AG04450 (cell line): ENCODE results near the gene GGA2. TPM values are rescaled to one million over a fixed set of nuclear protein-coding genes. Genes with fewer than 3 reads are reported as not detected.
"Not testable (repeated sequence)": the region's sequence is repeated elsewhere in the genome, so short reads cannot be mapped to it uniquely, and the experiment has no call there.

Experiments
- CTCF ChIA-PET: fragments of 300-600, 350-600 bp; formaldehyde crosslinking; extraction: SDS; loops from one replicate; lab custom pipeline; 2022; ENCODE audit warnings: antibody characterized with exemption, inconsistent platforms; lab: Charles Lee
- POLR2A ChIA-PET: fragments of 350-600 bp; formaldehyde crosslinking; extraction: SDS; loops from one replicate; lab custom pipeline; 2021; ENCODE audit warnings: antibody characterized with exemption, inconsistent platforms; lab: Yijun Ruan, JAX
- DNase-seq: peaks from one replicate; pipeline ENCODE4 v3.0.0-alpha.2; 2011; ENCODE audit warnings: low read depth, low spot score
- H3K27ac ChIP-seq: one replicate; pipeline ENCODE4 v1.5.1; 2012; ENCODE audit warnings: low read depth, low read length, control low read depth
- H3K27me3 ChIP-seq: one replicate; pipeline ENCODE4 v1.6.0; 2012; ENCODE audit warnings: low read length; ENCODE audit not compliant: control insufficient read depth, insufficient read depth
- H3K4me3 ChIP-seq: 2 replicates; pipeline ENCODE4 v1.5.1; 2011; ENCODE audit warnings: mild to moderate bottlenecking, low read depth, low read length, control low read depth
- H3K9me3 ChIP-seq: 2 replicates; pipeline ENCODE4 v1.5.1; 2012; ENCODE audit warnings: low read length; ENCODE audit not compliant: control insufficient read depth, insufficient read depth
- polyA plus RNA-seq: library from polyadenylated mRNA; depleted of rRNA; stranded (reverse); fragments of >200 nt; gene quantifications from 2 replicates; pipeline ENCODE4 v1.2.3, GENCODE V29; 2011
- TF ChIP-seq, protein P1 (sequence below): IDR thresholded peaks from 2 replicates; pipeline ENCODE4 v1.5.1; 2011; ENCODE audit warnings: low read depth, low read length, control low read depth, inconsistent platforms

GGA2 gene
- polyA plus RNA-seq, 1 experiment = 42.5 TPM

DNA sequence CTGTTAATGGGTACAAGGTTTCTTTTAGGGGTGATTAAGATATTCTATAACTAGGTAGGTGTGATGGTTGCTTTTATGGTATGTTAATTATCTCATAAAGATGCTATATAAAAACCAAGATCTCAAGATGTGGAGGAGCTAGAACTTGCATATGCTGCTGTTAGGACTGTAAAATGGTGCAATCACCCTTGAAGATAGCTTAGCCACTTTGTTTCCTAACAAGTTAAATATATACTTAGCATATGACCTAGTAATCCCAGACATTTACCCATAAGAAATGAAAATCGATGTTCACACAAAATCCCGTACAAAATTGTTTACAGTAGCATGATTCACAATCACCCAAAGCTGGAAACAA is 25.1 kb downstream of the GGA2 start:
- POLR2A ChIA-PET = no interaction called here
- Histone ChIP-seq H3K9me3 (no peaks in the 10 kb centered on the region), H3K27me3 (no peaks in the 10 kb centered on the region), H3K27ac (no peak overlapping the region), H3K4me3 (no peak overlapping the region)
- CTCF ChIA-PET = no interaction called here
- TF ChIP-seq, protein P1, sequence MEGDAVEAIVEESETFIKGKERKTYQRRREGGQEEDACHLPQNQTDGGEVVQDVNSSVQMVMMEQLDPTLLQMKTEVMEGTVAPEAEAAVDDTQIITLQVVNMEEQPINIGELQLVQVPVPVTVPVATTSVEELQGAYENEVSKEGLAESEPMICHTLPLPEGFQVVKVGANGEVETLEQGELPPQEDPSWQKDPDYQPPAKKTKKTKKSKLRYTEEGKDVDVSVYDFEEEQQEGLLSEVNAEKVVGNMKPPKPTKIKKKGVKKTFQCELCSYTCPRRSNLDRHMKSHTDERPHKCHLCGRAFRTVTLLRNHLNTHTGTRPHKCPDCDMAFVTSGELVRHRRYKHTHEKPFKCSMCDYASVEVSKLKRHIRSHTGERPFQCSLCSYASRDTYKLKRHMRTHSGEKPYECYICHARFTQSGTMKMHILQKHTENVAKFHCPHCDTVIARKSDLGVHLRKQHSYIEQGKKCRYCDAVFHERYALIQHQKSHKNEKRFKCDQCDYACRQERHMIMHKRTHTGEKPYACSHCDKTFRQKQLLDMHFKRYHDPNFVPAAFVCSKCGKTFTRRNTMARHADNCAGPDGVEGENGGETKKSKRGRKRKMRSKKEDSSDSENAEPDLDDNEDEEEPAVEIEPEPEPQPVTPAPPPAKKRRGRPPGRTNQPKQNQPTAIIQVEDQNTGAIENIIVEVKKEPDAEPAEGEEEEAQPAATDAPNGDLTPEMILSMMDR = no peak
- no peak for DNase-seq

DNA sequence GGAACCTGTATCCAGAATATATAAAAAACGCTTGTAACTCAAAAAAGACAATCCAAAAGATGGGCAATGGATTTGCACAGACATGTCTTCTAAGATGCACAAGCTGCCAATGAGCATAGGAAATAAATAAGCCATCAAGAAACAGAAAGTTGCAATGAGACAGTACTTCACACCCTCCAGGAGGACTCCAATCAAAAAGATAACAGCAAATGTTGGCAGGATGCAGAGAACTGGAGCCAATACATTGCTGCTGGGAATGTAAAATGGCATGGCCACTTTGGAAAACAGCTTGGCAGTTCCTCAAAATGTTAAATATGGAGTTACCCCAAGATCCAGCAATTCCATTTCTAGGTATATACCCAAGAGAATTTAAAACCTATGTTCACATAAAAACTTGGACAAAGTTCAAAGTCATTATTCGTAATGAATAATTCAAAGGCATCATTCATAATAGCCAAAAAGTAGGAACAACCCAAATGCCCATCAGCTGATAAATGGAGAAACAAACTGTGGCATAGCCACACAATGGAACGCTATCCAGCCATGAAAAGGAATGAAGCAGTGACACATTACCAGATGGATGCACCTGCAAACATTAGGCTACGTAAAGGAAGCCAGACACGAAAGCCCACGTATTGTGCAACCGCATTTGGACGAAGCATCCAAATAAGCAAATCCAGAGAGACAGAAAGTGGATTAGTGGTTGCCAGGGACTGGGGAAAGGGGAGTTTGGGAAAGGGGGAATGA is 25.6 kb downstream of the GGA2 start:
- Histone ChIP-seq H3K27ac (no peak overlapping the region), H3K9me3 (no peaks in the 10 kb centered on the region), H3K4me3 (no peak overlapping the region), H3K27me3 (no peaks in the 10 kb centered on the region)
- POLR2A ChIA-PET = no interaction called here
- DNase-seq = no peak
- TF ChIP-seq, protein P1 = no peak
- CTCF ChIA-PET = no interaction called here

DNA sequence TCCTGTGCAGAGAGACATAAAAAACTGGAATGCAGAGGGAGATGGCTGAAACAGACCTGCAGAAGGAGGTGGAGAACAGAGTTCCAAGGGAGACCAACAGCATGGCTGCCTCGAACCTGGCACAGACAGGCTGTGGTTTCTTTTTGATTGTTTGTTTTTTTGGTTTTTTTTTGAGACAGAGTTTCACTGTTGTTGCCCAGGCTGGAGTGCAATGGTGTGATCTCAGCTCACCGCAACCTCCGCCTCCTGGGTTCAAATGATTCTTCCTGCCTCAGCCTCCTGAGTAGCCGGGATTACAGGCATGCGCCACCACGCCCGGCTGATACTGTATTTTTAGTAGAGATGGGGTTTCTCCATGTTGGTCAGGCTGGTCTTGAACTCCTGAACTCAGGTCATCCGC is 26.8 kb downstream of the GGA2 start:
- H3K4me3 ChIP-seq, H3K27ac ChIP-seq, DNase-seq, H3K9me3 ChIP-seq, H3K27me3 ChIP-seq, CTCF ChIA-PET: not testable (repeated sequence)
- POLR2A ChIA-PET = interaction anchor here (0.8 kb wide), 1 partner anchor 21 kb away, joined by 3 read pairs; no protein-coding TSS in a partner anchor

DNA sequence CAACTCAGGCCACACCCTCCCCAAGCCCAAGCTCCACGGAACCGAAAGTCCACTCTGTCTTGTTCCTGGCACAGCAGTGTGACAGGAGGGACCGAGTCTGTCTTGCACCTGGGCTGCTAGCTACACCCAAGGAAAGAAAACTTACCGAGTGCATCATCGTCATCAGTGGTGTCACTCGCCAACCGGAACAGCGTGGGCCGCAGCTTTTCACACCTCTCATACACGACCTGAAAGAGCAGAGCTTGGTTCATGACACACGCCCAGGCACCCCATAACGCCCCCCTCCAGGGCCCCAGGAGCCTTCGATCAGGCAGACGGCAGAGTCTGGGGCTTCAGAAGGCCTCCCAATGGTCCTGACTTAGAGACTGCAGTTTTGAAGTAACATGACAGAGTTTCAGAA is 27.5 kb downstream of the GGA2 start:
- ChIA-PET POLR2A (no interaction called here), CTCF (interaction anchor here (0.7 kb wide), 1 partner anchor 48 kb away, joined by 4 read pairs; no protein-coding TSS in a partner anchor)
- H3K9me3 ChIP-seq = no peaks in the 10 kb centered on the region
- no peak for DNase-seq
- no peaks in the 10 kb centered on the region for H3K27me3 ChIP-seq
- TF ChIP-seq, protein P1 = no peak
- H3K27ac ChIP-seq = no peak overlapping the region
- no peak overlapping the region for H3K4me3 ChIP-seq

DNA sequence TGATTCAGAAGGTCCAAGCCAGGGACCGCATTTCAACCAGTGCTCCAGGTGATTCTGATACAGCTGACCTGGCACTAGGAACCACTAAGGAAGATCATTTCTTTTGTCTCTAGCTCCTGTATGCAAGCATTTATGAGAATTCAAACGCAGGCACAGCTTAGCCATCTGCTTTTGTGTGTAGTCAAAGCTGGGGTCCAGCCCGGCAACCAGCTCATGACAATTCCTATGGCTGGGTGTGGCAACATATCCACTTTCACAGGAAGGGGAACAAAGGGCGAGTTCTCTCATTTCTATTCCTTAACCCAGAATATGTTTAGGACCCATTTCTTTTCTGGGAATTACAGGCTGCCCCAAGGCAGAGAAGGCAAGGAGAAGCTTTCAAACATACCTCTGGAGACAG is 30.0 kb downstream of the GGA2 start:
- TF ChIP-seq, protein P1 = no peak
- no peak for DNase-seq
- no peak overlapping the region for H3K4me3 ChIP-seq
- no peak overlapping the region for H3K27ac ChIP-seq
- H3K27me3 ChIP-seq = no peaks in the 10 kb centered on the region
- CTCF ChIA-PET = no interaction called here
- H3K9me3 ChIP-seq = no peaks in the 10 kb centered on the region
- POLR2A ChIA-PET = no interaction called here
